HG03025 (cell line): Measurements from ENCODE around the gene ASS1.

Experiments used
- ATAC-seq: cut with Tn5 transposase; IDR thresholded peaks from one replicate; pipeline ENCODE4 v1.9.1; 2021; ENCODE audit warnings: mild to moderate bottlenecking, moderate library complexity; ENCODE audit not compliant: unreplicated experiment, low FRiP score

Gene ASS1

GRCh38 chr9:130417602-130418001 lies 27.2 kb upstream of the ASS1 start:
- no peak for ATAC-seq

GRCh38 chr9:130418776-130419175 lies 26.0 kb upstream of the ASS1 start:
- ATAC-seq, result no peak

- ATAC-seq, result no peak
Observed at GRCh38 chr9:130419521-130420035, 25.2 kb upstream of the ASS1 start.

- ATAC-seq, result no peak
Observed at GRCh38 chr9:130421154-130421801, 23.5 kb upstream of the ASS1 start.

- ATAC-seq, result no peak
Observed at GRCh38 chr9:130421802-130422276, 22.9 kb upstream of the ASS1 start.

GRCh38 chr9:130422546-130422945 lies 22.2 kb upstream of the ASS1 start:
- ATAC-seq, result no peak

- ATAC-seq, result no peak
Observed at GRCh38 chr9:130423272-130423671, 21.5 kb upstream of the ASS1 start.

- no peak for ATAC-seq
Observed at GRCh38 chr9:130424595-130425454, 19.9 kb upstream of the ASS1 start.

GRCh38 chr9:130425741-130426466 lies 18.9 kb upstream of the ASS1 start:
- no peak for ATAC-seq

- ATAC-seq, result no peak
Observed at GRCh38 chr9:130426467-130426773, 18.3 kb upstream of the ASS1 start.

GRCh38 chr9:130426883-130427282 lies 17.9 kb upstream of the ASS1 start:
- ATAC-seq, result no peak

GRCh38 chr9:130427326-130427725 lies 17.4 kb upstream of the ASS1 start:
- no peak for ATAC-seq

GRCh38 chr9:130428086-130428665 lies 16.6 kb upstream of the ASS1 start:
- no peak for ATAC-seq

GRCh38 chr9:130429381-130429780 lies 15.4 kb upstream of the ASS1 start:
- ATAC-seq, result no peak

- no peak for ATAC-seq
Observed at GRCh38 chr9:130429831-130430230, 14.9 kb upstream of the ASS1 start.

GRCh38 chr9:130430232-130430631 lies 14.5 kb upstream of the ASS1 start:
- no peak for ATAC-seq

GRCh38 chr9:130430734-130431535 lies 13.8 kb upstream of the ASS1 start:
- no peak for ATAC-seq

- ATAC-seq, result no peak
Observed at GRCh38 chr9:130431536-130432303, 13.0 kb upstream of the ASS1 start.

GRCh38 chr9:130432362-130432761 lies 12.4 kb upstream of the ASS1 start:
- no peak for ATAC-seq
